Stimulated activated CD4-positive, alpha-beta T cell treated with anti-CD3 and anti-CD28 coated beads, Interleukin-4, amount 100 ng/mL, for 1 hour (primary cell): ENCODE measurements around the gene WNT9B.
"Not testable (repeated sequence)": the region's sequence is repeated elsewhere in the genome, so short reads cannot be mapped to it uniquely, and the experiment has no call there.

Source experiments
- DNase-seq: peaks from one replicate; pipeline ENCODE4 v3.0.0-alpha.2; 2020

The WNT9B gene

GRCh38 chr17:46822388-46822921, 28.9 kb upstream of the WNT9B start:
- DNase-seq: peak; percentile 41

GRCh38 chr17:46823657-46824056, 27.7 kb upstream of the WNT9B start:
- DNase-seq: no peak

GRCh38 chr17:46826116-46826515, 25.3 kb upstream of the WNT9B start:
- DNase-seq: no peak

- DNase-seq: no peak
Observed at GRCh38 chr17:46827274-46827673, 24.1 kb upstream of the WNT9B start.

GRCh38 chr17:46831573-46832330, 19.6 kb upstream of the WNT9B start:
- DNase-seq: no peak

GRCh38 chr17:46832331-46832821, 19.0 kb upstream of the WNT9B start:
- no peak for DNase-seq

GRCh38 chr17:46832945-46833839, 18.2 kb upstream of the WNT9B start:
- DNase-seq: no peak

DNA sequence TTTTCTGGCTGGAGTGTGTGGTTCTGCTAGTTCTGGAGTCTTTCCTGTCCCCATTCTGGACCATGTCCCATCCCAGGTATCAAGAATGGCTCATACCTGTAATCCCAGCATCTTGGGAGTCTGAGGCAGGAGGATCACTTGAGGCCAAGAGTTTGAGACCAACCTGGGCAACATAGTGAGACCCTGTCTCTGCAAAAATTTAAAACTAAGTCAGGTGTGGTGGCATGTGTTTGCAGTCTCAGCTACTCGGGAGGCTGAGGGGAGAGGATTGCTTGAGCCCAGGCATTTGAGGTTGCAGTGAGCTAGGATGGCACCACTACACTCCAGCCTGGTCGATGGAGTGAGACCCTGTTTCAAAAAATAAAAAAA, 17.6 kb upstream of the WNT9B start:
- DNase-seq: no peak

DNA sequence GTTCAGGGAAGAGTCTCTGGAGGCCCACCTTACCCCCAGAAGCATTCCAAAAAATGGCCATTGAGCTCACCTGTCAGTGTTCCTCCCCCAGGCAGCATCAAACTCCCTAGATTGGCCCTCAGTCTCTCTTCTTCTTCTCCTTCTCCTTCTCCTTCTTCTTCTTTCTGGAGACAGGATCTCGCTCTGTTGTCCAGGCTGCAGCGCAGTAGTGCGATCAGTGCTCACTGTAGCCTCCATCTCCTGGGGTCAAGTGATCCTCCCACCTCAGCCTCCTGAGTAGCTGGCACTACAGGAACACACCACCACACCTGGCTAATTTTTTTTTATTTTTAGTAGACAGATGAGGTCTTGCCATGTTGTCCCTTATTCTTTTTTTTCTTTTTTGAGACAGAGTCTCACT, 16.5 kb upstream of the WNT9B start:
- no peak for DNase-seq

DNA sequence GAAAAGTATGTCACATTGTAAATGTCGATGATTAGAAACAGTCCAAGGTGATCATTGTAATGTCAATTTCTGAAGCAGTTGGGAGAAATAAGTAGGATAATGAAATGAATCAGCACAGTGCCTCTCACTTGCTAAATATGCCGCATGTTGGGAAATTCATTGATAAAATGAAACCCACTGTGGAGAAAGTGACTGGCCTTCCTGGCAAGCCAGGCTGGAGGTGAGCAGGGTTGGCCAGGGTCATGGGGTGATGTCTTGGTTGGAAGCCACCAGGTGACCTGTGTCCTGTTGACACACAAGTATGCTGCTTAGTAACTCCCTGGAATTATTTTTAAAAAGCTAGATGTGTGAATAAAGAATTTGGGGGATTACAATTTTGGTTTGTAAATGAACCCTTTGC, 14.9 kb upstream of the WNT9B start:
- no peak for DNase-seq

GRCh38 chr17:46837521-46837920, 13.9 kb upstream of the WNT9B start:
- DNase-seq: no peak

DNA sequence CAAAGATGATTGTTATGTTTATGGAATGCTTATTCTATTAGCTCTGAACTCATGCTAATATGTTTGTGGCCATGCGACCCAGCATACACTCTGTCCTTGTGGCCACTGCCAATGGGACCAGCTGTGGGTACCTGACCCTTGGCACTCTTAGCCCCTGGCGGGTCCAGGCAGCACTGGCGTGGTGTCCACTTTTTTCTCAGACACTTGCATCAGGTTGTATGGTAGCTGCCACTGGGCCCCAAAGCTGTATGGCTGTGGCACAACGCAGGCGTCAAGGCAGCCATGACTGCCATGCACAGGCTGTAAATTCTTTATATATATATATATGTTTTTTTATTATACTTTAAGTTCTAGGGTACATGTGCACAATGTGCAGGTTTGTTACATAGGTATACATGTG, 12.2 kb upstream of the WNT9B start:
- DNase-seq: no peak

GRCh38 chr17:46840596-46840995, 10.8 kb upstream of the WNT9B start:
- DNase-seq: not testable (repeated sequence)

GRCh38 chr17:46841561-46842379, 9.6 kb upstream of the WNT9B start:
- peak; percentile 37 for DNase-seq

- no peak for DNase-seq
Observed at GRCh38 chr17:46842835-46843234, 8.5 kb upstream of the WNT9B start.

DNA sequence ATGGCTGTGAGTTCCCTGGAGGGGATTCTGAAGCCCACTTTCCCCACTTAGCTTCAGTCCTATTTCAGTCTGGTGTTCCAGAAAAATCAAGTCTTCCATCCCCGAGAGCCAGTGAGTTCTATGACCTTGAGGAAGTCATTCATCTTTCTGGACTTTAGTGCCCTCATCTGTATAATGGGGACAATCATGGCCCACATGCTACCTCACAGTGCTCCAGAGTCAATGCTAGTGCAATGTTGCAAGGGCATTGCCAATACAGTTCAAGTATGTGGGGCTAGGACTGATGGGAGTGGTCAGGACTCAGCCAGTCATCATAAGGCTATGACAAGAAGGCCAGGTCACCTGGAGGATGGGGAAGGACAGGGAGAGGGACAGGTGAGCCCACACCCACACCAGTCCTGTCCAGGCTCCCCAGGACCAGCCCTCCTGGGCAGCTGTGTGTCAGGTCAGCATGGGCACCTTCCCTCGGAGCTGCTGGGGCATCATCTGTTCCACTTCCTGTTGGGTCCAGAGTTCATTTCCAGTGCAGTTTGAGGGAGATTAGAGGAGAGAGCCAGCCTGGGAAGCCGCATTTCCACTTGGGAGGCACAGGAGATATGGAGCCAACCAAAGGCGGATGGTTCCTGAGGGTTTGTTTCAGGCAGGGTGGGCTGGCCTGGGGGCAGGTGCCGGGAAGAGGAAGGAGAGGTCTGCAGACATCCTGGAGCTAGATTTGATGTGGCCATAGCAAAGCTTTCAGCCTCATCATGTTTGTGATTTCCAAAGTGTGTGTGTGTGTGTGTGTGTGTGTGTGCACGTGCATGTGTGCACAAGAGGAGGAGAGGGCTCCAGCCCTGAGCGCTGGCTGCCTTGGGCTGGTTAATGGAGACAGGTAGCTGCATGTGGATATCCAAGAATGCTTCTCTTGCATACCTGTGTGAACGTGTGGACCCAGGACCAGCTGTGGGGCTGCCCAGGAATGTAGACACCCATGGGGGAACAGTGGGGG, 3.9 kb upstream of the WNT9B start:
- DNase-seq: no peak

DNA sequence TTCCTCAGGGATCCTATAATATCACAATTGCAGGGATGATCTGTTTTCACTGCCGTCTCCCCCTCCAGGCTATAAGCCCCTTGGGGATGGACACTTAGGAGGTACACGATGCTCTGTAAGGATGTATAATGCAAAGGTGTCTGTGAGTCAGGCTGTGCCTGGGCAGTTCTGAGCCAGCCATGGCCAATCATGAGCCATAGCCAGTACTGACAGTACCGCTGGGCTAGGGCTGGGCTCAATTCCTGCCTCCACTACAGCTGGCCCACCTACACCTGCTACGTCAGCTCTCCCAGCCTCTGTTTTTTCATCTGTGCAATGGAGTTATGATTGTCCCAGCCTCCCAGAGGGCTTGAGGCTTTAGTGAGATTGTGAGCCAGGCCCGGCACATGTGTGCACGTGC, 2.8 kb upstream of the WNT9B start:
- DNase-seq: no peak

DNA sequence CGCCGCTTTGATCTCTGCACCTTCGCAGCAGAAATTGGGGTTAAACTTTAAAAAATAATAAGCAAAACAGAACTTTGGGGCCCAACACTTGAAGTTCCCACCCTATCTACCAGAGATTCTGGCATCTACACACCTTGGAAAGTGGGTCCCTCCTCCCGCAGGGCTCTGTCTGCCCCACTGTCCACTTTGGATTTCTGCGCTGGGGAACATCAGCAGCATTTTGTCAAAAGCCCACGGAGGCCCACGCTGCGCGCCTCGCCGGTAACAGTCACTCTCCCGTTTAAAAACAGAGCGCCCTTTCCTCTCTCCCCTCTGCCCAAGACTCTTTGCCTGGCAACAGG, 725 bp upstream of the WNT9B start:
- DNase-seq: no peak

DNA sequence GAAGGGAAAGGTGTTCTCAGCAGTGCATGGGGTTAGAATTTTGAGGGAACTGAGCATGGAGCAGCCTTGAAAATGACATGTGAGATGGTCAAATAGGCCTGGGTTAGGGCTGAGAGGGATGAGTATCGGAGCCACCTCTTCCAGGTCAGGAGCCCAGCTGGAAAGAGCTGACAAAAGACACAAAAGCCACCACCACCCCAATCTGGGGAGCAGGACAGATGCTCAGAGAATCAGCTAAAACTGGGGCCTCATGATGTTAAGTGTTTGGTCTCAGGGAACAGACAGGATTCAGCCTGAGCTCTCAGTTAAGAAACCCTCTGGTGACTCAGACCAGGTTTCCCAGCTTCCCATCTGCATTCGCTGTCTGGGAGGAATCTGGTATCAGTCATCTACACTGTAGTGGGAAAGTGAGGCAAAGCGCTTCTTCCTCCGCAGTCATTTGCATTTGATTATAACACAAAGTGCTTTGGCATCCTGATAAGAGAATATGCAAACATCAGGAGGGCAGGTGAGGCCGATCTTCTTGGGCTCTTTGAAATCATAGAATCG, 2.6 kb downstream of the WNT9B start:
- DNase-seq: no peak

DNA sequence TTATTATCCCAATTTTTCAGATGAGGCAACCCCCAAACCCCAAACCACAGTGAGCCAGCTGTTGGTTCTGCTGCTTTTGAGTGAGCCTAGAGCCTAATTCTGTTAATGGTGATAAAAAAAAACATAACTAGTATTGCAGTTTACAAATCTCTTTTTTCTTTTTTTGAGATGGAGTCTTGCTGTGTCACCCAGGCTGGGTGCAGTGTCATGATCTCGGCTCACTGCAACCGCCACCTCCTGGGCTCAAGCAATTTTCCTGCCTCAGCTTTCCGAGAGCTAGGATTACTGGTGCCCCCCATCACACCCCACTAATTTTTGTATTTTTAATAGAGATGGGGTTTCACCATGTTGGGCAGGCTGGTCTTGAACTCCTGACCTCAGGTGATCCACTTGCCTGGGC, 3.1 kb downstream of the WNT9B start:
- DNase-seq: no peak

- no peak for DNase-seq
Observed at GRCh38 chr17:46854948-46855347, 3.6 kb downstream of the WNT9B start.

DNA sequence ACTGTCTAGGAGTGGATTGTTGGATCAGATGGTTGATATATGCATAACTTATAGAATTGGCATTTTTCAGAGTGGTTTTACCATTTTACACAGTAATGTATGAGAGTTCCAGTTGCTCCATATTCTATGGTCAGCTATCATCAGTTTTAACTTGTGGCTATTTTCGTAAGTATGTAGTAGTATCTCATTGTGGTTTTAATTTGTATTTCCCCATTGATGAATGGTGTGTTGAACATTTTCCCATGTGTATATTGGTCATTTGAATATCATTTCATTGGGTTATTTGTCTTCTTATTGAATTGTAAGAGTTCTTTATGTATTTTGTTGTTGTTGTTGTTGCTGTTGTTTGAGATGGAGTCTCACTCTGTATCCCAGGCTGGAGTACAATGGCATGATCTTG, 6.2 kb downstream of the WNT9B start:
- no peak for DNase-seq
